HepG2 (cell line): ENCODE data around the gene DCP1B. TPM values are rescaled to one million over a fixed set of nuclear protein-coding genes. Genes with fewer than 3 reads are reported as not detected.

ENCODE experiments used
- ARNTL ChIP-seq: sonication (generic); formaldehyde crosslinking; IDR thresholded peaks from 2 replicates; pipeline ENCODE4 v1.4.0; 2020; ENCODE audit warnings: mild to moderate bottlenecking, missing genetic modification reagents
- GFI1 ChIP-seq: sonication (generic); formaldehyde crosslinking; IDR thresholded peaks from 2 replicates; pipeline ENCODE4 v1.5.0; 2020; ENCODE audit warnings: missing genetic modification reagents, mild to moderate bottlenecking, borderline replicate concordance
- HNF1B ChIP-seq: sonication (generic); formaldehyde crosslinking; IDR thresholded peaks from 2 replicates; pipeline ENCODE4 v1.5.1; 2020; ENCODE audit warnings: mild to moderate bottlenecking, moderate library complexity, missing genetic modification reagents
- HNRNPH1 ChIP-seq: fragments of 200-400 bp; formaldehyde crosslinking; optimal IDR thresholded peaks from 2 replicates; pipeline ENCODE3; 2017; ENCODE audit warnings: mild to moderate bottlenecking, low read depth, low read length
- MEF2D ChIP-seq: sonication (generic); formaldehyde crosslinking; IDR thresholded peaks from 2 replicates; pipeline ENCODE4 v1.5.1; 2020; ENCODE audit warnings: mild to moderate bottlenecking, missing genetic modification reagents
- MNT ChIP-seq: fragments of 450-650 bp; IDR thresholded peaks from 2 replicates; pipeline ENCODE4 v1.6.1; 2016
- PHB2 ChIP-seq: fragments of 450-650 bp; IDR thresholded peaks from 2 replicates; pipeline ENCODE4 v1.6.1; 2018; ENCODE audit not compliant: partially characterized antibody
- SATB2 ChIP-seq: sonication (generic); formaldehyde crosslinking; IDR thresholded peaks from 2 replicates; pipeline ENCODE4 v1.5.0; 2020; ENCODE audit warnings: missing genetic modification reagents
- SMAD9 ChIP-seq: sonication (generic); formaldehyde crosslinking; IDR thresholded peaks from 2 replicates; pipeline ENCODE4 v1.5.1; 2020; ENCODE audit warnings: mild to moderate bottlenecking, missing genetic modification reagents
- ZFP62 ChIP-seq: sonication (generic); formaldehyde crosslinking; IDR thresholded peaks from 2 replicates; pipeline ENCODE4 v1.4.0; 2020; ENCODE audit warnings: missing genetic modification reagents
- ZNF274 ChIP-seq: sonication (generic); formaldehyde crosslinking; IDR thresholded peaks from 2 replicates; pipeline ENCODE4 v1.5.1; 2020; ENCODE audit warnings: mild to moderate bottlenecking, missing genetic modification reagents
- ZNF296 ChIP-seq: sonication (generic); formaldehyde crosslinking; conservative IDR thresholded peaks from 2 replicates; pipeline ENCODE4 v1.5.0; 2020; ENCODE audit warnings: mild to moderate bottlenecking, missing genetic modification reagents
- ZNF512B ChIP-seq: sonication (generic); formaldehyde crosslinking; IDR thresholded peaks from 2 replicates; pipeline ENCODE4 v1.5.1; 2020; ENCODE audit warnings: missing genetic modification reagents, mild to moderate bottlenecking, borderline replicate concordance
- ZNF674 ChIP-seq: sonication (generic); formaldehyde crosslinking; IDR thresholded peaks from 2 replicates; pipeline ENCODE4 v1.5.0; 2020; ENCODE audit warnings: low read depth, mild to moderate bottlenecking, missing genetic modification reagents
- ZSCAN25 ChIP-seq: sonication (generic); formaldehyde crosslinking; IDR thresholded peaks from 2 replicates; pipeline ENCODE4 v1.8.0; 2022; ENCODE audit warnings: mild to moderate bottlenecking, missing genetic modification reagents
- polyA plus RNA-seq, 8 experiments: library from polyadenylated mRNA; depleted of rRNA in 3 of 8; stranded (reverse) in 7 of 8; unstranded in 1 of 8; fragments of >200 nt; fragmentation: Illumina TruSeq in 4 of 8; extraction: Trizol in 4 of 8; gene quantifications; 2 replicates each; pipeline versions ENCODE4 v1.2.1 to v1.2.3, GENCODE V29; 2011 to 2016; ENCODE audit warnings: low read depth in 4 of 8, missing spikeins in 1 of 8, mixed read lengths in 1 of 8; ENCODE audit not compliant: insufficient read depth in 1 of 8
- total RNA-seq, 5 experiments: library from RNA; depleted of rRNA; stranded (reverse); fragments of >200 nt; fragmentation: Illumina TruSeq; extraction: Trizol; gene quantifications; 2 replicates each; pipeline ENCODE4 v1.2.3, GENCODE V29; 2016; ENCODE audit warnings: low read depth in 1 of 5

Gene DCP1B
- total and polyA plus RNA-seq, 2 of the 13 experiments (the other 11 are each of a cell fraction or from before 2014, with no cell fraction given), result 11.4 to 27.2 TPM

GRCh38 chr12:2004113-2004929, at the start of gene DCP1B (continued):
- TF ChIP-seq HNF1B, result peak; percentile 88
- TF ChIP-seq SATB2 (CRISPR knock-in tag), result no peak; the same call in 1 of the 2 replicates
- TF ChIP-seq ARNTL, result peak; percentile 83
- TF ChIP-seq ZNF512B, result 0 out of 2 replicates have a peak, but pooled peaks have one; percentile 53
- TF ChIP-seq GFI1, result peak; percentile 14; the same call in 1 of the 2 replicates
- peak; percentile 86; the same call in 1 of the 2 replicates for TF ChIP-seq MEF2D (CRISPR knock-in tag)
- TF ChIP-seq SMAD9 (CRISPR knock-in tag), result peak; percentile 82; the same call in 1 of the 2 replicates
- no peak for TF ChIP-seq ZNF674 (CRISPR knock-in tag)
- peak; percentile 66 for TF ChIP-seq ZSCAN25 (CRISPR knock-in tag)
- peak; percentile 45 for TF ChIP-seq MNT
- no peak for TF ChIP-seq ZFP62 (CRISPR knock-in tag)
- TF ChIP-seq PHB2, result no peak
- peak; percentile 99 for TF ChIP-seq ZNF274 (CRISPR knock-in tag)
- TF ChIP-seq HNRNPH1, result peak; percentile 78
- 0 out of 2 replicates have a peak, but pooled peaks have one; percentile 77 for TF ChIP-seq ZNF296 (CRISPR knock-in tag)
